OCI-LY7 (cell line): ENCODE data around the gene TGFBI. TPM values are rescaled to one million over a fixed set of nuclear protein-coding genes. Genes with fewer than 3 reads are reported as not detected.

ENCODE experiments used
- BruUV-seq: library from RNA; stranded (reverse); fragments of 400-500 nt; replicated peaks from 2 replicates; lab custom pipeline; 2021; lab: Mats Ljungman, UMichigan
- CTCF ChIA-PET: fragments of 300-600 bp; sonication (Branson Sonifier 250); formaldehyde crosslinking; loops from one replicate; lab custom pipeline; 2022; ENCODE audit warnings: antibody characterized with exemption; ENCODE audit not compliant: unreplicated experiment; lab: Charles Lee
- POLR2A ChIA-PET: fragments of 300-600 bp; sonication (Branson Sonifier 250); formaldehyde crosslinking; loops from one replicate; lab custom pipeline; 2022; ENCODE audit warnings: antibody characterized with exemption; lab: Charles Lee
- DNase-seq: peaks from one replicate; pipeline ENCODE4 v3.0.0-alpha.2; 2015; ENCODE audit warnings: low spot score
- H2AFZ ChIP-seq: fragments of 200-600 bp; sonication (generic), shearing (Covaris generic); 2 replicates; pipeline ENCODE4 v1.6.1; 2014; ENCODE audit warnings: mild to moderate bottlenecking, antibody characterized with exemption, low read length, moderate library complexity
- H3K27ac ChIP-seq: fragments of 200-600 bp; sonication (generic); 2 replicates; pipeline ENCODE4 v1.5.1; 2014; ENCODE audit warnings: mixed run types, low read depth, mild to moderate bottlenecking, moderate library complexity, low read length, inconsistent platforms; ENCODE audit not compliant: poor library complexity, severe bottlenecking
- H3K36me3 ChIP-seq: fragments of 200-600 bp; sonication (generic); 2 replicates; pipeline ENCODE4 v1.6.1; 2014; ENCODE audit warnings: mild to moderate bottlenecking, antibody characterized with exemption, low read length, moderate library complexity, mixed read lengths; ENCODE audit not compliant: insufficient read depth
- H3K4me1 ChIP-seq: fragments of 200-600 bp; sonication (generic); 2 replicates; pipeline ENCODE4 v1.5.1; 2014; ENCODE audit warnings: mild to moderate bottlenecking, low read length; ENCODE audit not compliant: insufficient read depth, poor library complexity, severe bottlenecking
- H3K4me2 ChIP-seq: fragments of 200-600 bp; sonication (generic); 2 replicates; pipeline ENCODE4 v1.6.1; 2014; ENCODE audit warnings: mild to moderate bottlenecking, low read length
- H3K4me3 ChIP-seq: fragments of 200-600 bp; sonication (generic); 2 replicates; pipeline ENCODE4 v1.5.1; 2014; ENCODE audit warnings: mild to moderate bottlenecking, low read depth, low read length; ENCODE audit not compliant: poor library complexity, severe bottlenecking
- H3K79me2 ChIP-seq: fragments of 200-600 bp; sonication (generic); 2 replicates; pipeline ENCODE4 v1.6.1; 2016; ENCODE audit warnings: low read depth, mild to moderate bottlenecking, low read length, moderate library complexity, mixed read lengths; ENCODE audit not compliant: insufficient read depth
- H3K9me2 ChIP-seq: fragments of 200-600 bp; sonication (generic); 2 replicates; pipeline ENCODE4 v1.6.1; 2016; ENCODE audit warnings: mild to moderate bottlenecking, low read length, mixed read lengths; ENCODE audit not compliant: insufficient read depth
- H3K9me3 ChIP-seq: fragments of 200-600 bp; sonication (generic); 2 replicates; pipeline ENCODE4 v1.6.1; 2014; ENCODE audit warnings: mild to moderate bottlenecking, mixed run types, low read length, mixed read lengths
- H4K20me1 ChIP-seq: fragments of 200-600 bp; sonication (generic); 2 replicates; pipeline ENCODE4 v1.6.1; 2014; ENCODE audit warnings: mild to moderate bottlenecking, antibody characterized with exemption, low read length, moderate library complexity, mixed read lengths; ENCODE audit not compliant: insufficient read depth
- EZH2phosphoT487 ChIP-seq: fragments of 200-600 bp; sonication (generic); IDR thresholded peaks from 2 replicates; pipeline ENCODE4 v1.6.1; 2018; ENCODE audit warnings: low read depth, borderline replicate concordance, mild to moderate bottlenecking, mixed run types, antibody characterized with exemption, low read length, moderate library complexity, mixed read lengths
- intact Hi-C: fragments of 100-400 bp; cut with micrococcal nuclease; formaldehyde crosslinking; loops from one replicate; pipeline ENCODE4 v1.10.0; 2022; ENCODE audit not compliant: unreplicated experiment
- total RNA-seq, 2 experiments: library from RNA; depleted of rRNA in 1 of 2; stranded (reverse); fragments of >200 nt in 1 of 2; shearing (Covaris generic) in 1 of 2; gene quantifications; 2 replicates each; pipeline ENCODE4 v1.2.3, GENCODE V29; 2014 to 2022
- TF ChIP-seq, protein P1 (sequence below): fragments of 200-600 bp; sonication (generic); conservative IDR thresholded peaks from 2 replicates; pipeline ENCODE4 v1.5.1; 2014; ENCODE audit warnings: mild to moderate bottlenecking, antibody characterized with exemption, low read length, moderate library complexity, mixed read lengths

Gene TGFBI
- total RNA-seq, 2 experiments from 2014 or later = not detected

DNA sequence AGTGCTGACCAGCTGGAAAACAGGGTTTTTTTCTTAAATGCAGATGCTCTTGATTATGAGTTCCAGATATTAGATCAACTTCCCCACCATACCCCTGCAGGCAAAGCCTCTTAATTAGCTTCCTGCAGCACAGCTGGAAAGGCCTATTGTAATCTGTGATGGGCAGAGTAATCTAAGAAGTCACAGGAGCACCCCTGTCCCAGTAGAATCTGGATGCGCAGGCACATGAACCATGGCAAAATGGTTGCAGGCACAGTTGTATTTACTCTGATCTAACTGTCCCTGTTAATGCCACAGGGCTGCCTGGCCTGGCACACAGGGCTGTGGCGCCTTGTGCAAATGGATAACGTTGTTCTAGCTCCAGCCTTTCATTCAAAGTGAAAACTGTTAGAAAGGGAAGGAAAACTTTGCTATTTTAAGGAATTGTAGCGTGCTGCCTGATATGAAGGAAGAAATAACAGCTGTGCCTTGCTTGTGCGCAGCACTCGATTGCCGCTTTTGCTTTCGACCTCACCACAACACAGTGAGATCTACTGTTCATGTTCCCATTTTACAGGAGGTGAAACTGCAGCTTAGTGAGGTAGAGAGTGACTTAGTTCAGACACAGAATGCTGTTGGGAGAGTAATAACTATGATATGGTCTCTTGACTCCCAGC is 2.3 kb downstream of the TGFBI start:
- BruUV-seq = no TSS peak
- Histone ChIP-seq H3K4me1 (peaks cover 60% of the 10 kb centered on the region), H3K27ac (peak overlapping the region; percentile 47), H3K36me3 (no peaks in the 10 kb centered on the region), H3K79me2 (no peaks in the 10 kb centered on the region), H3K9me3 (no peaks in the 10 kb centered on the region), H4K20me1 (no peaks in the 10 kb centered on the region), H2AFZ (peak overlapping the region; percentile 78), H3K9me2 (no peaks in the 10 kb centered on the region), H3K4me3 (peak overlapping the region; percentile 2), H3K4me2 (peak overlapping the region; percentile 50)
- DNase-seq = peak; percentile 52
- POLR2A ChIA-PET = interaction anchor here (0.6 to 1.6 kb wide), 4 partner anchors 12 to 1601 kb away, joined by 3 to 11 read pairs (median 4); partner anchors contain the start of gene SMAD5
- no peak for TF ChIP-seq EZH2phosphoT487
- TF ChIP-seq, protein P1, sequence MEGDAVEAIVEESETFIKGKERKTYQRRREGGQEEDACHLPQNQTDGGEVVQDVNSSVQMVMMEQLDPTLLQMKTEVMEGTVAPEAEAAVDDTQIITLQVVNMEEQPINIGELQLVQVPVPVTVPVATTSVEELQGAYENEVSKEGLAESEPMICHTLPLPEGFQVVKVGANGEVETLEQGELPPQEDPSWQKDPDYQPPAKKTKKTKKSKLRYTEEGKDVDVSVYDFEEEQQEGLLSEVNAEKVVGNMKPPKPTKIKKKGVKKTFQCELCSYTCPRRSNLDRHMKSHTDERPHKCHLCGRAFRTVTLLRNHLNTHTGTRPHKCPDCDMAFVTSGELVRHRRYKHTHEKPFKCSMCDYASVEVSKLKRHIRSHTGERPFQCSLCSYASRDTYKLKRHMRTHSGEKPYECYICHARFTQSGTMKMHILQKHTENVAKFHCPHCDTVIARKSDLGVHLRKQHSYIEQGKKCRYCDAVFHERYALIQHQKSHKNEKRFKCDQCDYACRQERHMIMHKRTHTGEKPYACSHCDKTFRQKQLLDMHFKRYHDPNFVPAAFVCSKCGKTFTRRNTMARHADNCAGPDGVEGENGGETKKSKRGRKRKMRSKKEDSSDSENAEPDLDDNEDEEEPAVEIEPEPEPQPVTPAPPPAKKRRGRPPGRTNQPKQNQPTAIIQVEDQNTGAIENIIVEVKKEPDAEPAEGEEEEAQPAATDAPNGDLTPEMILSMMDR = no peak
- intact Hi-C loops = no loop called here
- CTCF ChIA-PET = no interaction called here

DNA sequence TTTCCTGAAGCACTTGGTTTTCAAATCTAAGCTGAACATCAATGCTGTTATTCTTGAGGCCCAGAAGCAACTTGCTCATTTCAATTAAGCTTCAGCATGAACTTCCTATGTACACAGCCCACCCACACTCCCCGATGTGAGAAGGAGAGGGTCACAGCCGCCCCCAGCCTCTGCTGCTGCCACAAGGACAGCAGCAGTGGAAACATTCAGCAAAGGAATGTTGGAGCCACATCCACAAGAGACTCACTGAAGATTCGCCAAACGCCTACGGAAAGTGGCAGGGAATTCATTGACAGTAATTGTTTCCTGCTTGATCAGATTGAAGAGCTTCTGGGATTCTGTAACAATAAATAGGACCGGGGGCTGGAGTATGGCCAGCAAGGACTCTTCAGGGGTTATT is 2.9 kb downstream of the TGFBI start:
- H3K9me3 ChIP-seq = no peaks in the 10 kb centered on the region
- peak overlapping the region; percentile 47 for H3K27ac ChIP-seq
- H3K4me3 ChIP-seq = peak overlapping the region; percentile 2
- intact Hi-C loops = no loop called here
- H3K79me2 ChIP-seq = no peaks in the 10 kb centered on the region
- peak overlapping the region; percentile 78 for H2AFZ ChIP-seq
- no peaks in the 10 kb centered on the region for H4K20me1 ChIP-seq
- ChIA-PET CTCF (no interaction called here), POLR2A (interaction anchor here (0.6 to 1.6 kb wide), 3 partner anchors 11 to 1601 kb away, joined by 4 to 11 read pairs (median 4); partner anchors contain the start of gene SMAD5)
- DNase-seq = no peak
- H3K4me2 ChIP-seq = peak overlapping the region; percentile 50
- no peaks in the 10 kb centered on the region for H3K9me2 ChIP-seq
- TF ChIP-seq, protein P1 = no peak
- TF ChIP-seq EZH2phosphoT487 = no peak
- no peaks in the 10 kb centered on the region for H3K36me3 ChIP-seq
- no TSS peak for BruUV-seq
- peaks cover 66% of the 10 kb centered on the region for H3K4me1 ChIP-seq

DNA sequence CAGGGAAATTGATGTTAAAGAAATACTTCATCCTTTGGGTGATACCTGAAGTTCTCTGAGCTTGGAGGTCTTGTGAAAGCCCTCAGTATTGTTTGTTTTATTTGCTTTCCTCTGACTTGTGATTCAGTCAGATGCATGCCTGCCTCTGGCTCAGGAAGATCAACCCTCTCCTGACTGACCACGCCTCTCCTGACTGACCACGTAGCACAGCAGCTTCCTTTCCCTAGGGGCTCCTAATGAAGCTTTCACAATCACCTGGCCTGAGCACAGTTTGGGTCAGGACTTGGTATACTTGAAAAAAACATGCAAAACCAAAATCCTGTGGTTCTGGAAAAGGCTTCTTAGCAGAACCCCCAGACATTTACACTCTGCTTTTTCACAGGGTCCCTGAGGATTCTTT is 3.8 kb downstream of the TGFBI start:
- no peaks in the 10 kb centered on the region for H3K79me2 ChIP-seq
- POLR2A ChIA-PET = interaction anchor here (0.6 to 0.8 kb wide), 4 partner anchors 12 to 19 kb away, joined by 3 read pairs; no protein-coding TSS in a partner anchor
- peak overlapping the region; percentile 78; the same call in 1 of the 2 replicates for H2AFZ ChIP-seq
- intact Hi-C loops = no loop called here
- no peak for DNase-seq
- no TSS peak for BruUV-seq
- H3K4me2 ChIP-seq = 0 out of 2 replicates have a peak overlapping the region, but pooled peaks have one; percentile 50
- H3K4me3 ChIP-seq = no peak overlapping the region
- H3K9me3 ChIP-seq = no peaks in the 10 kb centered on the region
- CTCF ChIA-PET = no interaction called here
- H3K4me1 ChIP-seq = peaks cover 74% of the 10 kb centered on the region
- no peaks in the 10 kb centered on the region for H4K20me1 ChIP-seq
- no peak for TF ChIP-seq EZH2phosphoT487
- TF ChIP-seq, protein P1 = no peak
- no peak overlapping the region for H3K27ac ChIP-seq
- H3K36me3 ChIP-seq = no peaks in the 10 kb centered on the region
- H3K9me2 ChIP-seq = no peaks in the 10 kb centered on the region
